H1 (cell line): ENCODE data around the gene C16orf90. TPM values are rescaled to one million over a fixed set of nuclear protein-coding genes. Genes with fewer than 3 reads are reported as not detected.

ENCODE experiments used
- CTCF ChIA-PET: fragments of 300-600 bp; sonication (Branson Sonifier 250); formaldehyde crosslinking; loops from one replicate; lab custom pipeline; 2021; ENCODE audit not compliant: partially characterized antibody; lab: Charles Lee
- POLR2A ChIA-PET: fragments of 300-600 bp; sonication (Branson Sonifier 250); formaldehyde crosslinking; loops from one replicate; lab custom pipeline; 2021; ENCODE audit warnings: inconsistent platforms; ENCODE audit not compliant: partially characterized antibody; lab: Charles Lee
- DNase-seq, 2 experiments: peaks; one replicate each; pipeline versions ENCODE4 v3.0.0 to v3.0.0-alpha.2; 2010 to 2022; ENCODE audit warnings: low spot score in 2 of 2, low read depth in 1 of 2, mixed read lengths in 1 of 2
- FAIRE-seq: peaks from 2 replicates; lab custom pipeline; 2011; peaks lifted over from hg19 to GRCh38; lab: Jason Lieb, UNC
- H2AFZ ChIP-seq: 2 replicates; pipeline ENCODE4 v1.8.1; 2012; ENCODE audit warnings: low read length, inconsistent platforms
- H2AK5ac ChIP-seq: 2 replicates; pipeline ENCODE4 v1.6.1; 2013; ENCODE audit warnings: low read depth, low read length
- H2BK120ac ChIP-seq: replicated peaks from 2 replicates; pipeline ENCODE3; 2013; ENCODE audit warnings: low read depth, low read length, inconsistent platforms
- H2BK12ac ChIP-seq: 2 replicates; pipeline ENCODE4 v1.6.1; 2013; ENCODE audit warnings: low read depth, low read length
- H2BK15ac ChIP-seq: 2 replicates; pipeline ENCODE4 v1.6.1; 2013; ENCODE audit warnings: low read length
- H2BK20ac ChIP-seq: 2 replicates; pipeline ENCODE4 v1.6.1; 2013; ENCODE audit warnings: low read length
- H2BK5ac ChIP-seq: 2 replicates; pipeline ENCODE4 v1.6.1; 2013; ENCODE audit warnings: low read depth, low read length
- H3K14ac ChIP-seq: 2 replicates; pipeline ENCODE4 v1.6.1; 2013; ENCODE audit warnings: inconsistent platforms; ENCODE audit not compliant: insufficient read length
- H3K18ac ChIP-seq: 2 replicates; pipeline ENCODE4 v1.6.1; 2013; ENCODE audit warnings: low read length; ENCODE audit errors: extremely low read depth
- H3K23ac ChIP-seq: 2 replicates; pipeline ENCODE4 v1.6.1; 2013; ENCODE audit warnings: inconsistent platforms; ENCODE audit not compliant: insufficient read length
- H3K23me2 ChIP-seq: 2 replicates; pipeline ENCODE4 v1.6.1; 2013; ENCODE audit warnings: low read depth, low read length
- H3K27ac ChIP-seq: 2 replicates; pipeline ENCODE4 v1.6.1; 2011; ENCODE audit warnings: low read depth, low read length, inconsistent platforms
- H3K27me3 ChIP-seq, 4 experiments: replicated peaks in 1 of 4; 1 replicate in 1 of 4; 2 replicates in 3 of 4; pipeline versions ENCODE4 v1.6.1 to v1.8.1; 2011 to 2013; ENCODE audit warnings: low read length in 3 of 4, mild to moderate bottlenecking in 3 of 4, inconsistent platforms in 2 of 4, mixed read lengths in 2 of 4, moderate library complexity in 1 of 4; ENCODE audit not compliant: control insufficient read depth in 3 of 4, insufficient read depth in 3 of 4; ENCODE audit errors: extremely low read depth in 1 of 4
- H3K36me3 ChIP-seq, 4 experiments: 2 replicates each; pipeline versions ENCODE4 v1.6.1 to v1.8.1; 2011 to 2013; ENCODE audit warnings: mild to moderate bottlenecking in 4 of 4, low read length in 3 of 4, moderate library complexity in 2 of 4, control low read depth in 1 of 4, inconsistent platforms in 1 of 4; ENCODE audit not compliant: insufficient read depth in 4 of 4, control insufficient read depth in 2 of 4
- H3K4ac ChIP-seq: replicated peaks from 2 replicates; pipeline ENCODE3; 2013; ENCODE audit warnings: low read length, low read depth, mixed read lengths, inconsistent platforms; ENCODE audit not compliant: insufficient read length
- H3K4me1 ChIP-seq, 4 experiments: replicated peaks in 1 of 4; 1 replicate in 1 of 4; 2 replicates in 3 of 4; pipeline versions ENCODE4 v1.6.1 to v1.8.1; 2011 to 2013; ENCODE audit warnings: low read length in 3 of 4, inconsistent platforms in 2 of 4, mixed read lengths in 1 of 4; ENCODE audit not compliant: insufficient read depth in 4 of 4, control insufficient read depth in 3 of 4
- H3K4me2 ChIP-seq, 2 experiments: 2 replicates each; pipeline versions ENCODE4 v1.6.1 to v1.8.1; 2011 to 2013; ENCODE audit warnings: low read depth in 2 of 2, low read length in 2 of 2, control low read depth in 1 of 2, inconsistent platforms in 1 of 2, mild to moderate bottlenecking in 1 of 2; ENCODE audit not compliant: insufficient read depth in 1 of 2
- H3K4me3 ChIP-seq, 4 experiments: fragments of 200-600, 300-600 bp in 1 of 4; sonication (generic), shearing (Covaris generic), sonication (Bioruptor Twin) in 1 of 4; 2 replicates each; pipeline versions ENCODE4 v1.5.1 to v1.8.1; 2011 to 2016; ENCODE audit warnings: low read length in 4 of 4, low read depth in 3 of 4, control low read depth in 2 of 4, inconsistent platforms in 2 of 4, mild to moderate bottlenecking in 2 of 4, mixed read lengths in 1 of 4, moderate library complexity in 1 of 4; ENCODE audit not compliant: insufficient read depth in 2 of 4; ENCODE audit errors: extremely low read depth in 1 of 4
- H3K56ac ChIP-seq: replicated peaks from 2 replicates; pipeline ENCODE3; 2013; ENCODE audit warnings: low read depth, mild to moderate bottlenecking, mixed read lengths, low read length, inconsistent platforms; ENCODE audit not compliant: insufficient read length
- H3K79me1 ChIP-seq: 2 replicates; pipeline ENCODE4 v1.6.1; 2013; ENCODE audit warnings: low read depth, low read length, control low read depth
- H3K79me2 ChIP-seq, 2 experiments: 2 replicates each; pipeline versions ENCODE4 v1.6.1 to v1.8.1; 2012 to 2013; ENCODE audit warnings: low read length in 2 of 2, mild to moderate bottlenecking in 2 of 2, inconsistent platforms in 1 of 2; ENCODE audit not compliant: insufficient read depth in 2 of 2, control insufficient read depth in 1 of 2
- H3K9ac ChIP-seq, 4 experiments: replicated peaks in 1 of 4; 1 replicate in 1 of 4; 2 replicates in 3 of 4; pipeline versions ENCODE4 v1.6.1 to v1.8.1; 2011 to 2013; ENCODE audit warnings: low read depth in 3 of 4, low read length in 3 of 4, control low read depth in 2 of 4, mild to moderate bottlenecking in 2 of 4, moderate library complexity in 2 of 4, inconsistent platforms in 1 of 4; ENCODE audit errors: extremely low read depth in 1 of 4
- H3K9me3 ChIP-seq, 2 experiments: 2 replicates each; pipeline versions ENCODE4 v1.6.1 to v1.8.1; 2012 to 2013; ENCODE audit warnings: mild to moderate bottlenecking in 2 of 2, moderate library complexity in 2 of 2, control low read depth in 1 of 2, inconsistent platforms in 1 of 2, low read depth in 1 of 2, low read length in 1 of 2, mixed read lengths in 1 of 2; ENCODE audit not compliant: insufficient read depth in 2 of 2
- H4K20me1 ChIP-seq, 2 experiments: replicated peaks in 1 of 2; 2 replicates each; pipeline versions ENCODE3 to v1.8.1; 2011 to 2013; ENCODE audit warnings: inconsistent platforms in 2 of 2, low read length in 2 of 2, mild to moderate bottlenecking in 1 of 2; ENCODE audit not compliant: insufficient read depth in 2 of 2, control insufficient read depth in 1 of 2
- H4K5ac ChIP-seq: 2 replicates; pipeline ENCODE4 v1.6.1; 2013; ENCODE audit warnings: low read length, low read depth, mixed read lengths, inconsistent platforms; ENCODE audit not compliant: insufficient read length
- H4K8ac ChIP-seq: 2 replicates; pipeline ENCODE4 v1.8.0; 2013; ENCODE audit warnings: mild to moderate bottlenecking, moderate library complexity, low read length, inconsistent platforms; ENCODE audit not compliant: insufficient read depth; ENCODE audit errors: extremely low read depth
- H4K91ac ChIP-seq: replicated peaks from 2 replicates; pipeline ENCODE3; 2013; ENCODE audit warnings: low read length, mixed read lengths, inconsistent platforms; ENCODE audit not compliant: insufficient read length
- POLR2A ChIP-seq, 2 experiments: IDR thresholded peaks; 1 replicate in 1 of 2; 2 replicates in 1 of 2; pipeline ENCODE4 v1.6.1; 2011; ENCODE audit warnings: low read depth in 2 of 2, low read length in 2 of 2, mild to moderate bottlenecking in 2 of 2; ENCODE audit errors: control extremely low read depth in 1 of 2
- WGBS, 2 experiments: shearing (Covaris generic) in 1 of 2; methylation state at CpG; one replicate each; pipeline versions ENCODE4 v1.1.6 to v1.1.7; 2013 to 2015; ENCODE audit warnings: low lambda C conversion rate in 2 of 2, mixed read lengths in 2 of 2, inconsistent platforms in 1 of 2, low coverage in 1 of 2, missing lambda C conversion rate in 1 of 2; ENCODE audit not compliant: insufficient replicate concordance in 2 of 2, insufficient coverage in 1 of 2, insufficient read length in 1 of 2; ENCODE audit errors: extremely low coverage in 1 of 2, missing lambda C conversion rate in 1 of 2; 5-methylcytosine and 5-hydroxymethylcytosine counted together
- polyA plus RNA-seq, 7 experiments: library from polyadenylated mRNA; depleted of rRNA in 3 of 7; stranded (reverse) in 5 of 7; unstranded in 2 of 7; fragments of >200 nt in 5 of 7; fragments of 200-250 nt in 2 of 7; gene quantifications; 1 replicate in 5 of 7; 2 replicates in 1 of 7; 4 replicates in 1 of 7; pipeline versions ENCODE4 v1.2.1 to v1.2.3, GENCODE V29; 2011 to 2013; ENCODE audit warnings: missing spikeins in 2 of 7, mixed read lengths in 2 of 7
- total RNA-seq: library from RNA; stranded (reverse); fragmentation: NEBNext Ultra II Directional; extraction: Animal tissue kit (Norgen Biotek cat#: 25700); gene quantifications from 2 replicates; pipeline ENCODE4 v1.2.1, GENCODE V29; 2021

C16orf90 gene
- total and polyA plus RNA-seq, 2 of the 8 experiments (the other 6 are each of a cell fraction or from before 2014, with no cell fraction given), result not detected

GRCh38 chr16:3536271-3536731 lies 41.0 kb upstream of the C16orf90 start:
- no peak overlapping the region for H3K56ac ChIP-seq
- H2AFZ ChIP-seq, result no peak overlapping the region
- no peak overlapping the region for H3K9ac ChIP-seq
- no peak overlapping the region for H2BK5ac ChIP-seq
- no peaks in the 10 kb centered on the region for H3K23me2 ChIP-seq
- no peak overlapping the region for H3K14ac ChIP-seq
- H3K4me2 ChIP-seq, result no peak overlapping the region
- no peak overlapping the region for H4K8ac ChIP-seq
- H3K4me1 ChIP-seq, result no peaks in the 10 kb centered on the region
- no peak overlapping the region for H3K27ac ChIP-seq
- no peak overlapping the region for H3K4me3 ChIP-seq
- H3K9me3 ChIP-seq, result no peaks in the 10 kb centered on the region
- POLR2A ChIA-PET, result interaction anchor here (1.6 kb wide), 1 partner anchor 9 kb away, joined by 3 read pairs; no protein-coding TSS in a partner anchor
- H3K27me3 ChIP-seq, result no peaks in the 10 kb centered on the region
- no peak for TF ChIP-seq POLR2A (IDR thresholded peaks at IDR 0.05; ENCODE audit: control extremely low read depth in 1 of 2, low read depth in 2 of 2, low read length in 2 of 2)
- TF ChIP-seq, all 59 proteins: peak for 0
- Histone ChIP-seq H3K23ac (no peak overlapping the region), H4K91ac (no peak overlapping the region), H4K5ac (no peak overlapping the region), H3K79me2 (no peaks in the 10 kb centered on the region), H3K4ac (no peak overlapping the region), H3K18ac (no peak overlapping the region), H3K79me1 (no peaks in the 10 kb centered on the region), H4K20me1 (no peaks in the 10 kb centered on the region), H3K36me3 (peaks cover 0 to 3% (median 0%) of the 10 kb centered on the region in 4 experiments; a peak in 1 of 8 replicates), H2BK120ac (no peak overlapping the region), H2AK5ac (no peak overlapping the region), H2BK15ac (no peak overlapping the region), H2BK20ac (no peak overlapping the region), H2BK12ac (no peak overlapping the region)
- CTCF ChIA-PET, result interaction anchor here (0.6 to 1.4 kb wide), 5 partner anchors 10 to 138 kb away, joined by 3 to 4 read pairs (median 3); no protein-coding TSS in a partner anchor
- DNase-seq (no peak), FAIRE-seq (no peak)
- 88% methylated on average over 3 of the region's 3 CpGs; no CpG with 5 or more reads in 1 of the 2 experiments for WGBS, 2 experiments
